Adipocyte (in vitro differentiated cells): ENCODE data around the gene APBB1.
A peak's percentile ranks its signal among the peaks of the same experiment; 100 is the strongest.

Experiments used
- DNase-seq: peaks from one replicate; pipeline ENCODE4 v3.0.0-alpha.2; 2015; ENCODE audit warnings: low read depth
- H3K27me3 ChIP-seq: replicated peaks from 2 replicates; pipeline ENCODE4 v1.7.0; 2013; ENCODE audit warnings: mild to moderate bottlenecking, low read length, moderate library complexity; ENCODE audit not compliant: control insufficient read depth, insufficient read depth
- H3K36me3 ChIP-seq: 2 replicates; pipeline ENCODE4 v1.7.0; 2013; ENCODE audit warnings: low read length, mild to moderate bottlenecking, moderate library complexity; ENCODE audit not compliant: control insufficient read depth, insufficient read depth, severe bottlenecking
- H3K4me1 ChIP-seq: 2 replicates; pipeline ENCODE4 v1.7.0; 2013; ENCODE audit warnings: mild to moderate bottlenecking, low read length, moderate library complexity; ENCODE audit not compliant: control insufficient read depth, insufficient read depth
- H3K4me3 ChIP-seq: 2 replicates; pipeline ENCODE4 v1.7.0; 2013; ENCODE audit warnings: mild to moderate bottlenecking, low read length, moderate library complexity
- H3K9ac ChIP-seq: 2 replicates; pipeline ENCODE4 v1.7.0; 2013; ENCODE audit warnings: mild to moderate bottlenecking, low read length, moderate library complexity
- H3K9me3 ChIP-seq: 2 replicates; pipeline ENCODE4 v1.7.0; 2013; ENCODE audit warnings: mild to moderate bottlenecking, low read length, moderate library complexity; ENCODE audit not compliant: control insufficient read depth

Gene APBB1

DNA sequence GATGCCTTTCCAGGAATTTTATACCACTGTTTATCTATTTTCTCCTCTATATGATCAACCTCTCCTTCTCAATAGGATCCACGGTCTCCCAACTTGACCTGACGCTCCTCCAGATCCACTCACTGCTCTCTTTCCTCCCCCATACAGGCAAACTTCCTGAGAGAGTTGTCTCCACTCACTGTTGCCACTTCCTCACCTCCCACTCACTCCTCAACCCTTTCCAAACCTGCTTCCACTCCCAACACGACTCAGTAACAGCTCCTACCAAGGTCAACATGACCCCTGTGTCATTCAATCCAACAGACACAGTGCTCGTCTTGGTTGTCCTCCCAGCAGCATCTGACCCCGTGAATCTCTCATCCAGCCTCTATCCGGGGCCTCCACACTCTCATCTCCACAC, 3.1 kb downstream of the APBB1 start:
- no peak for DNase-seq
- Histone ChIP-seq H3K4me3 (no peak overlapping the region), H3K36me3 (no peaks in the 10 kb centered on the region), H3K9me3 (no peaks in the 10 kb centered on the region), H3K4me1 (peaks cover 13% of the 10 kb centered on the region), H3K9ac (no peak overlapping the region), H3K27me3 (no peaks in the 10 kb centered on the region)

DNA sequence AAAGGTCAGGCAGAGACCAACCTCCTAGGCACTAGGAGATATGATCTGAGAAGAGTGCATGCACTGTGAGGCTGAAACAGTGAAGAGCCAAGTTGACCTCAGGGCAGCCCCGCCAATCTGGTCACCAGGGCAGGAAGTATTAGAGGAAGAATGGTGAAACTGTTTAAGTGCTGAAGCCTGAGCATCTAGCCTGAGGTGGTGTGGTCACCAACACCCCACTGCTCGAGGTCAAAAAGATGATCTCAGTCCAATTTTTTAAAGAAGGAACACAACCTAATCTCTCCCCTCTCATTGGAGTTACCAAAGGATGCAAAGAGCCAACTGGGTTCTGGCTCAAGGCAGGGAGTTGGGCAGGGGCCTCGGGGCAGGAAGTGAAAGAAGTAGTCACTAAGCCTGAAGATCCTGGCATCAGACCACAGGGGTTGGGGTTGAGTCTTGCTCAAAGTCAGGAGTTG, 4.0 kb downstream of the APBB1 start:
- peaks cover 12% of the 10 kb centered on the region for H3K4me1 ChIP-seq
- DNase-seq = no peak
- no peak overlapping the region for H3K9ac ChIP-seq
- H3K27me3 ChIP-seq = no peaks in the 10 kb centered on the region
- no peak overlapping the region for H3K4me3 ChIP-seq
- no peaks in the 10 kb centered on the region for H3K36me3 ChIP-seq
- no peaks in the 10 kb centered on the region for H3K9me3 ChIP-seq

DNA sequence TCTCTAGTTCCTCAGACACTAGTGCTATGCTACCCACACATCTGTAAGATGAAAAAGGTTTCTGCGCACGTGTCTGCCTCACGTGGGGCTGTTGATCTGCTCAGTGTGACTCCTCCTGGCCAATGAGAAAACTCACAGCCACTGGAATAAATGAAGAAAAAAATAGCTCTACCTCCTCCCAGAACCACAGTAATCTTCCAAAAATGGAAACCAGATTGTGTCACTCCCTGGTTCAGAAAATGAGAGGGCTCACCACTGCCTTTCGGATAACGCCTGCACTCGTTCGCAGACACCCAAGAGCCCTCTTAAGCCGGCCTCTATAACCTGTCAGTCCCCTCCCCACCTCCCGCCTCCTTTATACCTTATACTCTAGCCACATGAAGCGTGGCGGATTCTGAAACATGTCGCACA, 5.1 kb downstream of the APBB1 start:
- no peak overlapping the region for H3K4me3 ChIP-seq
- H3K4me1 ChIP-seq = peaks cover 7% of the 10 kb centered on the region
- no peak for DNase-seq
- H3K36me3 ChIP-seq = peaks cover 6% of the 10 kb centered on the region
- H3K9me3 ChIP-seq = no peaks in the 10 kb centered on the region
- no peaks in the 10 kb centered on the region for H3K27me3 ChIP-seq
- no peak overlapping the region for H3K9ac ChIP-seq

DNA sequence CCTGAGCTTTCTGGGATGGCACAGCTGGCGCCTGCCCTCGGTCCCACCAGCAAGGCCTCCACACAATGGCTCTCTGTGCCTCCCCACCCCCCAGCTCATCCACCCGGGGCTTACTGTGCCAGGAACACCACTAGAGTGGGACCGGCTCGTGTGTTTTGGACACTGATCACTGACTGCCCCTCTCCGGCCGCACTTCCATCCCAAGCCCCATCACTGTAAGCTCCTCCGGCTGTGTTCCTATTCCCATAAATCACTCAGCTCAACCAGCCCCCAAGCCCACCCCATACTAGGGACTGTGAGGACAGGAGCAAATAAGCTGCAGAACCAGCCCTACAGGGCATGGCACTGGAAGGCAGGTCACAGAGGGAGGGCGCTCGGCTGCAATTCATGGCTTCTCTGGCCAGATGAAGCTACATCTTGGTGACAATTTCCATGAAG, 7.3 kb downstream of the APBB1 start:
- Histone ChIP-seq H3K4me3 (no peak overlapping the region), H3K36me3 (peaks cover 6% of the 10 kb centered on the region), H3K27me3 (no peaks in the 10 kb centered on the region), H3K4me1 (no peaks in the 10 kb centered on the region), H3K9me3 (no peaks in the 10 kb centered on the region), H3K9ac (no peak overlapping the region)
- no peak for DNase-seq

DNA sequence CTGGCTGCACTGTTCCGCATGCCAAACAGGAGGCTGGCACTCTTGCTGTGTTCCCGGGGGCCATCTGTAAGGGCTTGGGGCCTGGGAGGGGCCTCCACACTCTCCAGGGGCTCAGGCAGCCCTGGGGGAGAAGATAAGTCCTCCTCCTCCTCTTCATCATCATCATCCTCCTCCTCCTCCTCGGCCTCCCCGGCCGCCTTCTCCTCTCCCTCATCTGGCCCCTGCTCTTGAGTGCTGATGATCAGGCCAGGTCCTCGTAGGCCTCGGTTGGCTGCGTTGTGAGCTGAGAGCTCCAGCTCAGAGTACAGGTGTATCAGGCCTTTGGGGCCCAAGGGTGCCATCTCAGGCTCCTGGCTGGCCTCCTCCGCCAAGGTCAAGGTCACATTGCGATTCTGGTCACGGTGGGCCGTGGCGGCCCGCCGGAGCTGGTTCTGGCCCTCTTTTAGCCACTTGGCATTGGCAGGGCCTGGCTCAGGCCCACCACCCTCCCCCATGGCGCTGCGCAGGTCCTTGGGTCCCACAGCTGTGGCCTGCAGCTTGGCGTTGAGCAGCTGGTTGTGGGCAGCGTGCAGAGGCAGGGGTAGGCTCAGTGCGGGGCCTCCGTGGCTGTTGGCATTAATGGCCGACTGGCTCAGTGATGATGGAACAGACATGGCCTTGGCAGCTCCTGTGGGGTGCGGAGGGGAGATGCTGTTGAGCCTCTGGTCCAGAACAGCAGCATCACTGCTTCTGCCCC, 8.0 kb downstream of the APBB1 start:
- Histone ChIP-seq H3K27me3 (no peaks in the 10 kb centered on the region), H3K9ac (no peak overlapping the region), H3K9me3 (no peaks in the 10 kb centered on the region), H3K4me3 (no peak overlapping the region), H3K36me3 (peaks cover 6% of the 10 kb centered on the region), H3K4me1 (no peaks in the 10 kb centered on the region)
- DNase-seq = no peak

DNA sequence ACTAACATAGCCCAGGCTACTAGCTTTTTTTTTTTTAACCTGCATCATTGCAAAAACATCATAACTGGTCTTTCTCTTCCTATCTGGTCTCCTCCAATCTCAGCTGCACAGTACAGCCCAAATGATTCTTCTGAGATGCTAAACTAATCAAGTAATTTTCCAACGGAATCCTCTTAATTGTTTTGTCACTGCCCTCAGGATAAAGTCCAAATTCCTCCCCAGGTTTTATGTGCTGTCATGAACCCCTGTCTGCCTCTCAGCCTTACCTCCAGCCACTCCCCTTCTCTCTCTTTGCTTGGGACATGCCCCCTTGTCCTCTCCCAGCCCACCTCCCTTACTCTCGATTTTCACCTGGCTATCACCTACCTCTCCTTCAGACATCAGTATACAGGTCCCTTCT, 12.5 kb downstream of the APBB1 start:
- Histone ChIP-seq H3K9me3 (no peaks in the 10 kb centered on the region), H3K36me3 (peaks cover 7% of the 10 kb centered on the region), H3K4me1 (no peaks in the 10 kb centered on the region), H3K27me3 (no peaks in the 10 kb centered on the region), H3K9ac (no peak overlapping the region), H3K4me3 (no peak overlapping the region)
- no peak for DNase-seq

DNA sequence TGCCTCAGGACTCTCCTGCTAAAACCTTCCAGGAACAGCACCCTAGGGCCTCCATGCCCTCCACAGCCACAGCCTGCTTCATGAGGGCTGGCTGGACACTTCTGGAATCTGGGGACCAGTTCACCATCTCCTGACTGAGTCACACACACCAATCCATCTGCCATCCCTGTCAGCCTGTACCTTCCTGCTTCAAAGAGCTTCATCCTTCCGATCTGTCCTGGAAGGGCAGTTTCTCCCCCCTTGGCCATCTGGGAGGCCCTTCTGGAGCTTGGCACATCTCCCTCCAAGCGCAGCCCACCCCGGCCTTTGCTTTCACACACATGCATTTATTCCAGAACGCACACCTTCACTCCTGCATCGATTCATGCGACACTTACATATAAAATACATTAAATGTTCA, 13.0 kb downstream of the APBB1 start:
- Histone ChIP-seq H3K9me3 (no peaks in the 10 kb centered on the region), H3K4me3 (no peak overlapping the region), H3K36me3 (peaks cover 12% of the 10 kb centered on the region), H3K4me1 (no peaks in the 10 kb centered on the region), H3K9ac (no peak overlapping the region), H3K27me3 (no peaks in the 10 kb centered on the region)
- no peak for DNase-seq

DNA sequence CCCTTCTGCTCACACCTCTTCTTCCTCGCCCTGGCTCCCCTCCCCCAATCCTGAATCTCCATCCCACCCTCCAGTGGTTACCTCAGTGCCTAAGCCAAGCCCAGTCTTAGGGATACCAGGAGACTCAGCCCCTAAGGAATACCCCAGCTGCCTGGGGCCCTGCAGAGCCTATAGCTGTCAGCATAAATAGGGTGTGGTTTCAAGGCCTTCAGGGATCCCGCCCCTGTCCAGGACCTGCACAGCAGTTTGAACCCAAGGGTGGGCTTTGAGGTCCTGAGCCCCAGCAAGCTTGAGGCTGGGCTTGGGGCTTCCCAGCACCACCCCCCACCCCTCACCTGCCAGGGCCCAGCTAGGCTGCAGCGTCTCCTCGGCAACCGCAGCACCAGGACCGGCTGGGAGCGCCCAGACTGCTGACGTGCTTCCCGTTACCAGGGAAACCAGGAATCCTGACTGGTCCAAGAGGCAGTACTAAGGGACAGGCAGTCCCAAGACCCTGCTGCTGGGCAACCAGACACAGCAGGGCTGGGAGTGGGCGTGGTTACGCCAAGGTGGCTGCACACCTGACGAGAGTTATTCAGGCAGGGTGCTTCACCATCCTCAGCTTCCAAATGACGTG, 13.7 kb downstream of the APBB1 start:
- peaks cover 17% of the 10 kb centered on the region for H3K36me3 ChIP-seq
- no peak overlapping the region for H3K4me3 ChIP-seq
- no peak for DNase-seq
- no peak overlapping the region for H3K9ac ChIP-seq
- H3K4me1 ChIP-seq = no peaks in the 10 kb centered on the region
- no peaks in the 10 kb centered on the region for H3K27me3 ChIP-seq
- H3K9me3 ChIP-seq = no peaks in the 10 kb centered on the region

DNA sequence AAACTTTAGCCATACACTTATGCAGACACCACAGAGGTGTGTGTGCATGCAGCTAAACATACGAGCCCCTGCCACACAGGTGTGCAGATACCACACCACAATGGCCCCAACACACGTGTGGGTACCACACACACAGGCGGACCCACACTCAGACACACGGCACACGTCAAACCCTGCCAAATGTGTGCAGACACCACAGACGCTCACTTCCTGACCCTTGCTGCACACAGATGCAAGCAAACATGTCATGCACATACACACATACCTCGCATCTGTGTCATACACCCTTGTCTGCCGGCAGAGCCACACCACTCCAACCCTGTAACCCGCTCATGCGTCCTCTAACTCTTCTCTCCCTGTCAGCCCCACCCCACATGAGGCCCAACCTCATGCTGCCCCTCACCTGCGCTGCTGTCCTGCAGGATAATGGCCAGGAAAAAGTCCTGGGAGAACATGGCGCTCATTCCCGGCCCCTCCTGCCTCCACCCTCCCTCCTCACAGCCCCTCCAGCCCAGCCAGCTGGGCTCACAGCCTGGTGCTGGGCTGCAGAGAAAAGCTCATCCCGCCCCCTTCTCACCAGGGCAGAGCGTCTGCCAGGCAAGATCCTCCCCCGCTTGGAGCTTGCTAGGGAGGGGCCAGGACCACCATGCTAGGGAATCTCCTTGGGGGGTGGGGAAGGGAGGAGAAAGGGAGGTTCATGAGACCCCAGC, 14.4 kb downstream of the APBB1 start:
- DNase-seq = peak; percentile 17
- no peak overlapping the region for H3K4me3 ChIP-seq
- H3K9me3 ChIP-seq = no peaks in the 10 kb centered on the region
- no peaks in the 10 kb centered on the region for H3K27me3 ChIP-seq
- peaks cover 17% of the 10 kb centered on the region for H3K36me3 ChIP-seq
- no peaks in the 10 kb centered on the region for H3K4me1 ChIP-seq
- H3K9ac ChIP-seq = no peak overlapping the region

DNA sequence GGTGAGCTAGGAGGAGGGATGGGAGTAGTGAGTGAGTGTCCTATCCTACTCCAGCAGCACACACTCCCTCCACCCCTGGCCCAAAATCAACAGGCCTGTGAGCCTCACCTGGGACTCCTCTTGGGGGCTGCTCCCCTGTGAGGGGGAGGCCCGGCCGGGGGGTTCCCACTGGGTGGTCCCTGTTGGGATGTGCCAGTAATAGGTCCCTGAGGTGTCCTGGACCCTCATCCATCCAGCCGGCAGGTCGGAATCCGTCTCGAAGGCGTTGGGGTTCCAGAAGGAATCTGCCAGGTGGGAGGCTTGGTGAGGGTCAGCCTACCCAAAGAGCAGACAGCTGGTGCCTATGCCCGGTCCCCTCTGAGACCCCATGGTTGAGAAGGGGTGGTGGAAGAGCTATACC, 15.4 kb downstream of the APBB1 start:
- no peak for DNase-seq
- H3K4me3 ChIP-seq = no peak overlapping the region
- H3K4me1 ChIP-seq = peaks cover 1% of the 10 kb centered on the region
- no peaks in the 10 kb centered on the region for H3K27me3 ChIP-seq
- H3K9me3 ChIP-seq = no peaks in the 10 kb centered on the region
- H3K36me3 ChIP-seq = peaks cover 11% of the 10 kb centered on the region
- no peak overlapping the region for H3K9ac ChIP-seq

DNA sequence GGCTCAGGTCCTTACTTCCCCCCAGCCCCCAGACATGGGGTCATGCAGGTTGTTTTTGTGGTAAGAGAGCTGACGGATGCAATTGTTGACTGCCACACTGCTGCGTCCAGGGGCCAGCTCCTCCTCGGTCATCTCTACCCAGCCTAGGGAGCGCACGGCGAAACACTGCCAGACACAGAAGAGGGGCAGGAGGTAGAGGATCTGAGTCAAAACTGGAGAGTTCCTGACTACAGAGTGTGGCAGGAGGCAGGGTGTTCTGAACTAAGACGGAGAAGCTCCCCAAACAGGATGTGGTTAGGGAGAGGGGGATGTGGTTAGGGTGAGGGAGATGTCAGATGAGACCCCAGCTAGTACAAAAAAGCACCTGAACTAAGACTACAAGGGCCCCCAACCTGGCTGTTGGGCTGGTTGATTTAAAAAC, 16.3 kb downstream of the APBB1 start:
- H3K27me3 ChIP-seq = no peaks in the 10 kb centered on the region
- no peak overlapping the region for H3K9ac ChIP-seq
- no peaks in the 10 kb centered on the region for H3K9me3 ChIP-seq
- no peak for DNase-seq
- peaks cover 11% of the 10 kb centered on the region for H3K36me3 ChIP-seq
- H3K4me1 ChIP-seq = peaks cover 11% of the 10 kb centered on the region
- H3K4me3 ChIP-seq = no peak overlapping the region
